ENCODE data around the gene CAND2. TPM values are rescaled to one million over a fixed set of nuclear protein-coding genes. Genes with fewer than 3 reads are reported as not detected.
A peak's percentile ranks its signal among the peaks of the same experiment; 100 is the strongest.
"Not testable (repeated sequence)": the region's sequence is repeated elsewhere in the genome, so short reads cannot be mapped to it uniquely, and the experiment has no call there.

The CAND2 gene
- total RNA-seq, 1 donor from 2014 or later, result 14.0 TPM

- Mint-ChIP-seq H3K4me1 (peaks cover 26% of the 10 kb centered on the region), H3K9me3 (no peaks in the 10 kb centered on the region), H3K27ac (no peak overlapping the region), H3K36me3 (no peaks in the 10 kb centered on the region), H3K27me3 (ENCODE audit: low read depth) (peaks cover 7% of the 10 kb centered on the region), H3K4me3 (peak overlapping the region; percentile 62)
- DNase-seq (ENCODE audit: low spot score in 2 of 2, unreplicated experiment in 2 of 2), result peak in 1 of 2 experiments; percentile 45
- no peak for TF ChIP-seq CTCF (IDR thresholded peaks at IDR 0.05; ENCODE audit: unreplicated experiment)
Observed at GRCh38 chr3:12875857-12876836, 79.7 kb downstream of the CAND2 start.

- no peak for DNase-seq (ENCODE audit: low spot score in 2 of 2, unreplicated experiment in 2 of 2)
- Mint-ChIP-seq H3K4me3 (peak overlapping the region; percentile 22), H3K27me3 (ENCODE audit: low read depth) (no peaks in the 10 kb centered on the region), H3K4me1 (peaks cover 26% of the 10 kb centered on the region), H3K9me3 (no peaks in the 10 kb centered on the region), H3K36me3 (no peaks in the 10 kb centered on the region), H3K27ac (no peak overlapping the region)
- TF ChIP-seq CTCF (IDR thresholded peaks at IDR 0.05; ENCODE audit: unreplicated experiment), result no peak
Observed at GRCh38 chr3:12877040-12877439, 80.6 kb downstream of the CAND2 start.

GRCh38 chr3:12878141-12878574 is 81.7 kb downstream of the CAND2 start:
- H3K9me3 Mint-ChIP-seq, result no peaks in the 10 kb centered on the region
- no peak for TF ChIP-seq CTCF (IDR thresholded peaks at IDR 0.05; ENCODE audit: unreplicated experiment)
- H3K4me1 Mint-ChIP-seq, result peaks cover 26% of the 10 kb centered on the region

GRCh38 chr3:12878758-12879157 is 82.3 kb downstream of the CAND2 start:
- H3K4me3 Mint-ChIP-seq, result not testable (repeated sequence)

More at GRCh38 chr3:12878141-12878574, 81.7 kb downstream of the CAND2 start:
- Mint-ChIP-seq H3K27me3 (ENCODE audit: low read depth) (no peaks in the 10 kb centered on the region), H3K27ac (peak overlapping the region; percentile 54), H3K36me3 (no peaks in the 10 kb centered on the region), H3K4me3 (no peak overlapping the region)
- no peak for DNase-seq (ENCODE audit: low spot score in 2 of 2, unreplicated experiment in 2 of 2)

GRCh38 chr3:12879191-12879815 is 82.8 kb downstream of the CAND2 start:
- no peaks in the 10 kb centered on the region for H3K9me3 Mint-ChIP-seq
- no peaks in the 10 kb centered on the region for H3K36me3 Mint-ChIP-seq
- H3K4me1 Mint-ChIP-seq, result peaks cover 26% of the 10 kb centered on the region
- H3K4me3 Mint-ChIP-seq, result no peak overlapping the region
- H3K27ac Mint-ChIP-seq, result peak overlapping the region; percentile 54
- no peaks in the 10 kb centered on the region for H3K27me3 Mint-ChIP-seq (ENCODE audit: low read depth)
- no peak for TF ChIP-seq CTCF (IDR thresholded peaks at IDR 0.05; ENCODE audit: unreplicated experiment)
- no peak for DNase-seq (ENCODE audit: low spot score in 2 of 2, unreplicated experiment in 2 of 2)

More at GRCh38 chr3:12878758-12879157, 82.3 kb downstream of the CAND2 start:
- H3K9me3 Mint-ChIP-seq; H3K36me3 Mint-ChIP-seq; H3K27me3 Mint-ChIP-seq (ENCODE audit: low read depth); DNase-seq (ENCODE audit: low spot score in 2 of 2, unreplicated experiment in 2 of 2): not testable (repeated sequence)
- H3K4me1 Mint-ChIP-seq, result peaks cover 26% of the 10 kb centered on the region
- peak overlapping the region; percentile 54 for H3K27ac Mint-ChIP-seq

GRCh38 chr3:12881858-12882257 is 85.4 kb downstream of the CAND2 start:
- not testable (repeated sequence) for H3K36me3 Mint-ChIP-seq; H3K27me3 Mint-ChIP-seq (ENCODE audit: low read depth); DNase-seq (ENCODE audit: low spot score in 2 of 2, unreplicated experiment in 2 of 2); H3K9me3 Mint-ChIP-seq; H3K4me3 Mint-ChIP-seq; H3K27ac Mint-ChIP-seq
- H3K4me1 Mint-ChIP-seq, result peaks cover 19% of the 10 kb centered on the region
